ENCODE data around the gene LAMB4.

- TF ChIP-seq CTCF (IDR thresholded peaks at IDR 0.05): no peak
- TF ChIP-seq POLR2A (IDR thresholded peaks at IDR 0.05): no peak
Measured at GRCh38 chr7:107989618-107990373, 140.4 kb downstream of the LAMB4 start.

Data from body of pancreas (tissue), 4 donors.